GM18502 (cell line): ENCODE results near the gene PTPRN2.
"Not testable (repeated sequence)": the region's sequence is repeated elsewhere in the genome, so short reads cannot be mapped to it uniquely, and the experiment has no call there.

ENCODE experiments used
- ATAC-seq: cut with Tn5 transposase; IDR thresholded peaks from one replicate; pipeline ENCODE4 v1.9.1; 2021; ENCODE audit warnings: mild to moderate bottlenecking; ENCODE audit not compliant: unreplicated experiment, poor library complexity

PTPRN2 gene

GRCh38 chr7:157666530-157667040 lies 921.0 kb downstream of the PTPRN2 start:
- ATAC-seq = no peak

- not testable (repeated sequence) for ATAC-seq
Observed at GRCh38 chr7:157665634-157665988, 922.0 kb downstream of the PTPRN2 start.

- ATAC-seq = no peak
Observed at GRCh38 chr7:157664871-157665633, 922.6 kb downstream of the PTPRN2 start.

GRCh38 chr7:157664034-157664433 lies 923.6 kb downstream of the PTPRN2 start:
- no peak for ATAC-seq

- no peak for ATAC-seq
Observed at GRCh38 chr7:157662981-157663716, 924.5 kb downstream of the PTPRN2 start.

GRCh38 chr7:157662110-157662791 lies 925.4 kb downstream of the PTPRN2 start:
- no peak for ATAC-seq

GRCh38 chr7:157661611-157661975 lies 926.0 kb downstream of the PTPRN2 start:
- ATAC-seq = no peak

GRCh38 chr7:157660971-157661610 lies 926.5 kb downstream of the PTPRN2 start:
- no peak for ATAC-seq

GRCh38 chr7:157658851-157659412 lies 928.7 kb downstream of the PTPRN2 start:
- ATAC-seq = no peak

GRCh38 chr7:157657741-157658740 lies 929.6 kb downstream of the PTPRN2 start:
- no peak for ATAC-seq

- no peak for ATAC-seq
Observed at GRCh38 chr7:157656195-157656769, 931.3 kb downstream of the PTPRN2 start.

GRCh38 chr7:157654350-157654749 lies 933.3 kb downstream of the PTPRN2 start:
- no peak for ATAC-seq

GRCh38 chr7:157653827-157654207 lies 933.8 kb downstream of the PTPRN2 start:
- ATAC-seq = no peak

- no peak for ATAC-seq
Observed at GRCh38 chr7:157652954-157653826, 934.4 kb downstream of the PTPRN2 start.

GRCh38 chr7:157652161-157652953 lies 935.3 kb downstream of the PTPRN2 start:
- no peak for ATAC-seq

GRCh38 chr7:157651366-157652160 lies 936.1 kb downstream of the PTPRN2 start:
- no peak for ATAC-seq
